GM18502 (cell line): Measurements from ENCODE around the gene LENEP.

Source experiments
- ATAC-seq: cut with Tn5 transposase; IDR thresholded peaks from one replicate; pipeline ENCODE4 v1.9.1; 2021; ENCODE audit warnings: mild to moderate bottlenecking; ENCODE audit not compliant: unreplicated experiment, poor library complexity

The LENEP gene

GRCh38 chr1:155022136-155022926, 28.9 kb downstream of the LENEP start:
- no peak for ATAC-seq

GRCh38 chr1:155022927-155023236, 29.5 kb downstream of the LENEP start:
- ATAC-seq = no peak

GRCh38 chr1:155023627-155024026, 30.2 kb downstream of the LENEP start:
- no peak for ATAC-seq

GRCh38 chr1:155024315-155024714, 30.9 kb downstream of the LENEP start:
- ATAC-seq = no peak

- no peak for ATAC-seq
Observed at GRCh38 chr1:155026154-155026553, 32.8 kb downstream of the LENEP start.

GRCh38 chr1:155026588-155026987, 33.2 kb downstream of the LENEP start:
- no peak for ATAC-seq

- ATAC-seq = no peak
Observed at GRCh38 chr1:155029513-155030242, 36.3 kb downstream of the LENEP start.

GRCh38 chr1:155030243-155030795, 36.9 kb downstream of the LENEP start:
- no peak for ATAC-seq

- no peak for ATAC-seq
Observed at GRCh38 chr1:155030899-155031298, 37.5 kb downstream of the LENEP start.

- ATAC-seq = no peak
Observed at GRCh38 chr1:155032886-155033285, 39.5 kb downstream of the LENEP start.

GRCh38 chr1:155033524-155033923, 40.1 kb downstream of the LENEP start, which contains the start of the genes DCST1 and DCST2:
DCST1 (plus strand) TSS chr1:155033824; CDS start chr1:155034037, 213 bp downstream.
DCST2 (minus strand) TSS chr1:155033781; CDS start chr1:155033701, 80 bp downstream.
- no peak for ATAC-seq

- ATAC-seq = no peak
Observed at GRCh38 chr1:155034318-155035208, 41.2 kb downstream of the LENEP start.

- ATAC-seq = no peak
Observed at GRCh38 chr1:155035936-155036335, 42.5 kb downstream of the LENEP start.

- ATAC-seq = no peak
Observed at GRCh38 chr1:155037043-155037442, 43.7 kb downstream of the LENEP start.

GRCh38 chr1:155037851-155038441, 44.6 kb downstream of the LENEP start:
- ATAC-seq = no peak

- ATAC-seq = no peak
Observed at GRCh38 chr1:155038602-155039307, 45.4 kb downstream of the LENEP start.

- ATAC-seq = no peak
Observed at GRCh38 chr1:155039308-155039669, 45.9 kb downstream of the LENEP start.

- no peak for ATAC-seq
Observed at GRCh38 chr1:155040358-155041093, 47.1 kb downstream of the LENEP start.

GRCh38 chr1:155042789-155043188, 49.4 kb downstream of the LENEP start:
- no peak for ATAC-seq
